HG03135 (cell line): ENCODE results near the gene GPATCH3.
"Not testable (repeated sequence)": the region's sequence is repeated elsewhere in the genome, so short reads cannot be mapped to it uniquely, and the experiment has no call there.

Source experiments
- ATAC-seq: cut with Tn5 transposase; IDR thresholded peaks from one replicate; pipeline ENCODE4 v1.9.1; 2021; ENCODE audit warnings: mild to moderate bottlenecking, moderate library complexity; ENCODE audit not compliant: unreplicated experiment

GPATCH3 gene

GRCh38 chr1:26900001-26900814 is at the start of gene GPATCH3:
Gene GPATCH3, minus strand, starts transcription at chr1:26900467. Its CDS starts 25 bp downstream, at chr1:26900442.
- ATAC-seq: peak; percentile 69

- no peak for ATAC-seq
These were observed 49.7 kb upstream of the GPATCH3 start for GRCh38 chr1:26949926-26950319.

- no peak for ATAC-seq
These were observed 49.1 kb upstream of the GPATCH3 start for GRCh38 chr1:26949266-26949925.

GRCh38 chr1:26948725-26949057 is 48.4 kb upstream of the GPATCH3 start:
- ATAC-seq: not testable (repeated sequence)

- ATAC-seq: no peak
These were observed 46.0 kb upstream of the GPATCH3 start for GRCh38 chr1:26946270-26946669.

GRCh38 chr1:26945728-26946127 is 45.5 kb upstream of the GPATCH3 start:
- no peak for ATAC-seq

GRCh38 chr1:26945138-26945537 is 44.9 kb upstream of the GPATCH3 start:
- ATAC-seq: no peak

- ATAC-seq: no peak
These were observed 42.4 kb upstream of the GPATCH3 start for GRCh38 chr1:26942656-26943055.

- no peak for ATAC-seq
These were observed 41.0 kb upstream of the GPATCH3 start for GRCh38 chr1:26941311-26941710.

GRCh38 chr1:26938659-26939025 is 38.4 kb upstream of the GPATCH3 start:
- ATAC-seq: no peak

GRCh38 chr1:26938004-26938658 is 37.9 kb upstream of the GPATCH3 start:
- no peak for ATAC-seq

GRCh38 chr1:26936823-26937222 is 36.6 kb upstream of the GPATCH3 start:
- ATAC-seq: no peak

GRCh38 chr1:26932531-26932930 is 32.3 kb upstream of the GPATCH3 start:
- ATAC-seq: no peak

GRCh38 chr1:26923711-26924110 is 23.4 kb upstream of the GPATCH3 start:
- ATAC-seq: no peak

- no peak for ATAC-seq
These were observed 22.6 kb upstream of the GPATCH3 start for GRCh38 chr1:26922901-26923300.

GRCh38 chr1:26922431-26922729 is 22.1 kb upstream of the GPATCH3 start:
- ATAC-seq: no peak

- peak; percentile 95 for ATAC-seq
These were observed 21.5 kb upstream of the GPATCH3 start, which contains the start of gene NUDC for GRCh38 chr1:26921540-26922430. Gene NUDC, plus strand, starts transcription at chr1:26921743. Its CDS starts 106 bp downstream, at chr1:26921849.

GRCh38 chr1:26921126-26921539 is 20.9 kb upstream of the GPATCH3 start:
- ATAC-seq: peak; percentile 19

- ATAC-seq: no peak
These were observed 15.1 kb upstream of the GPATCH3 start for GRCh38 chr1:26915204-26915842.

- ATAC-seq: no peak
These were observed 13.7 kb upstream of the GPATCH3 start, which contains the start of gene NR0B2 for GRCh38 chr1:26913754-26914619. Gene NR0B2, minus strand, starts transcription at chr1:26913975. Its CDS starts 35 bp downstream, at chr1:26913940.
